Stimulated activated CD4-positive, alpha-beta T cell treated with anti-CD3 and anti-CD28 coated beads, Interleukin-2, amount 100 ng/mL, for 4 hours (primary cell): ENCODE data around the gene IFT88.

Experiments used
- DNase-seq: peaks from one replicate; pipeline ENCODE4 v3.0.0-alpha.2; 2020; ENCODE audit warnings: low read depth

Gene IFT88

GRCh38 chr13:20716951-20717350 lies 150.0 kb downstream of the IFT88 start:
- no peak for DNase-seq

GRCh38 chr13:20717581-20718542 lies 150.9 kb downstream of the IFT88 start:
- no peak for DNase-seq

GRCh38 chr13:20718958-20719566 lies 152.1 kb downstream of the IFT88 start:
- no peak for DNase-seq

GRCh38 chr13:20719783-20720182 lies 152.8 kb downstream of the IFT88 start:
- DNase-seq: no peak

- DNase-seq: no peak
Measured at GRCh38 chr13:20720499-20720898, 153.5 kb downstream of the IFT88 start.

- no peak for DNase-seq
Measured at GRCh38 chr13:20721058-20721453, 154.1 kb downstream of the IFT88 start.

- no peak for DNase-seq
Measured at GRCh38 chr13:20721454-20722357, 154.7 kb downstream of the IFT88 start.

GRCh38 chr13:20727856-20728255 lies 160.9 kb downstream of the IFT88 start:
- DNase-seq: no peak

GRCh38 chr13:20728579-20729311 lies 161.8 kb downstream of the IFT88 start:
- no peak for DNase-seq

- DNase-seq: no peak
Measured at GRCh38 chr13:20729633-20730585, 163.0 kb downstream of the IFT88 start.

GRCh38 chr13:20738616-20739015 lies 171.7 kb downstream of the IFT88 start:
- no peak for DNase-seq

GRCh38 chr13:20740021-20740420 lies 173.1 kb downstream of the IFT88 start:
- DNase-seq: no peak
